ENCODE results near the gene USP28.

DNA sequence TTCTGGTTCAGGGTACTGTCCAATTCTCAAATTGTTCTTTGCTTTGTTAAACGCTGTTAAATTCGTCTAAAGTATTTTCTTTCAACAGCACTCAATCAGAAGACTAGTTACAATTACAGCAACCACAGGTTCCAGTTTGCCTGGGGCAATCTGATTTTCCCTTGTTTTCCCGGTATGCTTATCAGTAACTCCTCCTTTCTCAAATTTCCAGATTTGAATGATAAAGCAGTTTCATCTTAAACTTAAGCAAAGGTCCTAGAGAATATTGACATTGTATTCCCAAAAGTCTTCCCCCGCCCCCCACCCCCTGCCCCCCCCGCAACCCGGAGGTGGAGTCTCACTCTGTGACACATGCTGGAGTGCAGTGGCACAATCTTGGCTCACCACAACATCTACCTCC lies 10.5 kb upstream of the USP28 start:
- TF ChIP-seq, protein P1, sequence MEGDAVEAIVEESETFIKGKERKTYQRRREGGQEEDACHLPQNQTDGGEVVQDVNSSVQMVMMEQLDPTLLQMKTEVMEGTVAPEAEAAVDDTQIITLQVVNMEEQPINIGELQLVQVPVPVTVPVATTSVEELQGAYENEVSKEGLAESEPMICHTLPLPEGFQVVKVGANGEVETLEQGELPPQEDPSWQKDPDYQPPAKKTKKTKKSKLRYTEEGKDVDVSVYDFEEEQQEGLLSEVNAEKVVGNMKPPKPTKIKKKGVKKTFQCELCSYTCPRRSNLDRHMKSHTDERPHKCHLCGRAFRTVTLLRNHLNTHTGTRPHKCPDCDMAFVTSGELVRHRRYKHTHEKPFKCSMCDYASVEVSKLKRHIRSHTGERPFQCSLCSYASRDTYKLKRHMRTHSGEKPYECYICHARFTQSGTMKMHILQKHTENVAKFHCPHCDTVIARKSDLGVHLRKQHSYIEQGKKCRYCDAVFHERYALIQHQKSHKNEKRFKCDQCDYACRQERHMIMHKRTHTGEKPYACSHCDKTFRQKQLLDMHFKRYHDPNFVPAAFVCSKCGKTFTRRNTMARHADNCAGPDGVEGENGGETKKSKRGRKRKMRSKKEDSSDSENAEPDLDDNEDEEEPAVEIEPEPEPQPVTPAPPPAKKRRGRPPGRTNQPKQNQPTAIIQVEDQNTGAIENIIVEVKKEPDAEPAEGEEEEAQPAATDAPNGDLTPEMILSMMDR (IDR thresholded peaks at IDR 0.05) = no peak
- TF ChIP-seq POLR2A (IDR thresholded peaks at IDR 0.05) = no peak
